Activated naive CD4-positive, alpha-beta T cell treated with anti-CD3 and anti-CD28 coated beads, Interleukin-2, amount 10 ng/mL, durations not matched to agents 5 hours and 36 hours (primary cell): ENCODE measurements around the gene PLEKHA8. TPM values are rescaled to one million over a fixed set of nuclear protein-coding genes. Genes with fewer than 3 reads are reported as not detected.

Source experiments
- total RNA-seq, 2 experiments: library from RNA; stranded (reverse); gene quantifications; one replicate each; pipeline ENCODE4 v1.2.3, GENCODE V29; 2021

PLEKHA8 gene, protein sequence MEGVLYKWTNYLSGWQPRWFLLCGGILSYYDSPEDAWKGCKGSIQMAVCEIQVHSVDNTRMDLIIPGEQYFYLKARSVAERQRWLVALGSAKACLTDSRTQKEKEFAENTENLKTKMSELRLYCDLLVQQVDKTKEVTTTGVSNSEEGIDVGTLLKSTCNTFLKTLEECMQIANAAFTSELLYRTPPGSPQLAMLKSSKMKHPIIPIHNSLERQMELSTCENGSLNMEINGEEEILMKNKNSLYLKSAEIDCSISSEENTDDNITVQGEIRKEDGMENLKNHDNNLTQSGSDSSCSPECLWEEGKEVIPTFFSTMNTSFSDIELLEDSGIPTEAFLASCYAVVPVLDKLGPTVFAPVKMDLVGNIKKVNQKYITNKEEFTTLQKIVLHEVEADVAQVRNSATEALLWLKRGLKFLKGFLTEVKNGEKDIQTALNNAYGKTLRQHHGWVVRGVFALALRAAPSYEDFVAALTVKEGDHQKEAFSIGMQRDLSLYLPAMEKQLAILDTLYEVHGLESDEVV
- total RNA-seq: 1 to 10 TPM; 7.1 to 9.7 TPM

DNA sequence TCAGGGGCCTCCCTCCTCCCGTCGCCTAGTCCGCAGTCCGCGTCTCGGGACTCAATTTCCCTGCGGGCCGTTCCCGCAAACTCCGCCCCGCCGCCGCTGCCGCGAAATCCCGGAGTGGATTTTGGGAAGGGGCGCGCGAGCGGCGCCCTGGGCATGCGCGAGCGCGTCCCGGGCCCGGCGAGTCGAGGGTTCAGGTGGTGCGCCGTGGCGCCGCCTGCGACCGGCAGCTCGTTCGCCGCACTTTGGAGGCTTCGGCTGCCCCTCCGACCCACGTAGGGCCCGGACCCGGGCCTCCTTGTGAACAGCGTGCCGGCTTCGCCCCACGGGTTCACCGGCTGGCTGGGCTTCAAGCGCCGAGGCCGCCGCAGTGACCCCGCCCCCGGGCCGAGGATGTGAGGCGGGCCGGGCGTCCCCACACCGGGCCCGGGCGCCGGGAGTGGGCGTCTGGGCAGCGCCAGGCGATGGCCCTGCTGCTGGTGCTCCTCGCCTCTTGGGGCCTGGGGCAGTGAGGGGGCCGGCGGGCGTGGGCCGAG is at the start of gene PLEKHA8:
Gene PLEKHA8 (plus strand): TSS at position 197 of the 533 bp plus-strand sequence. CDS start 351 bp downstream, outside the sequence.

DNA sequence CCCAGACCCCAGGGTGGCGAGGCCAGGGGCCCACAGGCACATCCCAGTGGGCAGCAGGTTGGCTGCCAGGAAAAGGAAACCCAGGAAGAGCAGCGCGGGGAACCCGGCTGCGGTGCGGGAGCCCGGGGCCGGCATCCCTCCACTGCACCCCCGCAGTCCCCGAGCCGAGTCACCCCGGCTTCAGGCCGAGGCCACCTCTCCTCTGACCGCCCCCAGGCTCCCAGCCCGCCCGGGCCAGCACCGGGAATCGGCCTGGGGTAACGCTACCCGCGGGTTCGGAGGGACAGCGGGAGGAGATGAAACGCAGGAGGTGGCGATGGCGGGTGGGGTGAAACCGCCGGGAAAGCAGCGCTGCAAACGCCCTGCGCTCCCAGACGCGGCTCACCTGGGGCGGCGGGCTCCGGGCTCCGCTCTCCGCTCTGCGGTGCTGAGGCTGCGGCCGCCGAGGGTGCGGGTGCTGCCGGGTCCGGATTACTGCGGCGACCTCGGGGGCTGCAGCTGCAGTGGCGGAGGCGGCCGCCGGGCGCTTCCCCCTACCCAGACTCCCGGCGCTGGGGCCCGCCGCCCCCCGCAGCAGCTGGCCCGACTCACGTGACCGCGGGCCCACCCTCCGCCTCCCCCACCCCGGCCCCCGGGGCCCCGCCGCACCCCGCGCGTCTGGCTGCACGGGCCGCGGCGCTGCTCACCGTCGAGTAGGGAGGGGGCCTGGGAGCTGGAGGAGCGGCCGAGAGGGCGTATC is 38.8 kb upstream of the PLEKHA8 start, which contains the start of gene SCRN1:
Gene SCRN1 (minus strand): TSS at position 545 of the 739 bp plus-strand sequence. CDS start 20,734 bp downstream, outside the sequence.

DNA sequence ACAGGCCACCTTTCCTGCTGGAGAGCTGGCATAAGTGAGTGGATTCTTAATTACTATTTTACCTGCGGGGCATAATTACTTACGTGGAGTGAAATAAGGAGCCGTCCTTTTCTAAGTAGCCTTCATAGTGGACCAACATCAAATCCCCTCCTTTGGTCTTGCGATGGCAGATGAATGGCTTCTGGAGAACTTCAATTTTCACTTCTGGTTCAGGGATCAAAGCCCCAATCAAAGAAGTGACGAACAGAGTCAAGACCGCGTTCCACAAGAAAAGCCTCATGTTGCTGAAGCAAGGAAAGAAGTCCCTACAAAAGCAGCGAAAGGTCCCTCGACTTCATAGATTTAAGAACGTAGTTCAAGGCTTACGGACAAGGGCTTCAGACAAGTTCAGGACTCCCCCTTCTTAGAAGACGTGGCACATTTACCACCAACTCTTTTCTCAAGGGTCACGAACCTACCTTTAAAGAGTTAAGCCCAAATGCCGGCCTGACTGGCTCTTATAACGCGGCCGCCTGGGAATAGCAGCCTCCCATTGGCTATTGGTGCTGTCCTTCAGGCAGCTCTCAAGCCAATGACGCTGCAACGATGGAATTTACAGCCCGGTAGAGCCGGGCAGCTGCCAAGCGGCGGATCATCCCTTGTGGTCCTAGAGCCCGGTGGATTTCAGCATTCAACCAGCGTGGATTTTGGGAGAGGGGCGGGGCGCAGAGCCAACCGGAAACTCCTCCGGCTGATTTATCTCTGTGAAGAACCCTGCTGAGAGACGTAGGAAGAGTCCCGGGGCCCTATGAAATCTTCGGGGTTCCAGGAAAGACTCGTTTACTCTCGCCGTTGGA is 1.8 kb upstream of the PLEKHA8 start, which contains the start of gene FKBP14:
Gene FKBP14 (minus strand): TSS at position 474 of the 836 bp plus-strand sequence. CDS start 194 bp downstream, at position 280.

DNA sequence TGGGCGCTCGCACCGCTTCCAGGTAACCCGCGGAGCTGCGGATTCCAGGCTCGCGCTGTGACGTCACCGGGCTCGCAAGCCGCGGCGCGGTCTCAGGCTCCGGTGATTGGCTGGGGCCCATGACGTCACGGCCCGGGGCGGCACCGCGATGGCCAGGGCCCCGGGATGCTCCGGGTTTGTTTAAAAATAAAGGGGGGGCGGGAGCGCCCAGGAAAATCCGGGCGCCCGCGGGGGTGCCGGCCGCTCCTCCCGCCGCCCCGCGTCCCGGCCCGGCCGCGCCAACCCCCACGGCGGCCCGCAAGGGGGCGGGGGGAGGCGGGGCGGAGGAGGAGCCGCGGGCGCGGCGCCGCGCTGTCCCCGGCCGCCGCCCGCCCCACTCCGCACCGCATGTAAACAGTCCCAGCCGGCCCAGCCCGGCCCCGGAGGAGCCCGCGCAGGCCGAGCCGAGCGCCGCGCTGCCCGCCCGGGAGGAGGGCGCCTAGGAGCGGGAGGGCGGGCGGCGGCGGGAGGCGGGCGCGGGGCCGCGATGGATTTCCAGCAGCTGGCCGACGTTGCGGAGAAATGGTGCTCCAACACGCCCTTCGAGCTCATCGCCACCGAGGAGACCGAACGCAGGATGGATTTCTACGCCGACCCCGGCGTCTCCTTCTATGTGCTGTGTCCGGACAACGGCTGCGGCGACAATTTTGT is 106.5 kb downstream of the PLEKHA8 start, which contains the start of gene MTURN:
Gene MTURN (plus strand): TSS at position 376 of the 690 bp plus-strand sequence. CDS start 151 bp downstream, at position 527.

Other genes starting within 250 kb of the PLEKHA8 start
- not detected for gene WIPF3, start 221.9 kb upstream of the PLEKHA8 start, total RNA-seq
- gene SCRN1, start 38.6 kb upstream of the PLEKHA8 start, total RNA-seq: 1 to 10 TPM in 1 of 2 experiments, under 1 TPM in 1; 0.68 to 1.0 TPM
- 1 to 10 TPM; 5.3 to 6.4 TPM for gene FKBP14, start 1.7 kb upstream of the PLEKHA8 start, total RNA-seq
- gene MTURN, start 106.6 kb downstream of the PLEKHA8 start, total RNA-seq: 1 to 10 TPM; 4.2 to 5.0 TPM